Gastroesophageal sphincter (tissue), 4 donors: ENCODE results near the gene RIPK3. TPM values are rescaled to one million over a fixed set of nuclear protein-coding genes. Genes with fewer than 3 reads are reported as not detected.

Experiments used
- ATAC-seq: fragments of 150-250 bp; one replicate; pipeline ENCODE4 v1.9.1; 2016; ENCODE audit warnings: mild to moderate bottlenecking, moderate library complexity
- H3K27ac ChIP-seq, 4 donors: fragments of 200-600 bp; sonication (generic) in 3 of 4; 1 replicate in 3 of 4; 2 replicates in 1 of 4; pipeline ENCODE4 v1.5.1; 2016 to 2019
- H3K27me3 ChIP-seq: fragments of 200-600 bp; sonication (generic); one replicate; pipeline ENCODE4 v1.5.1; 2019
- H3K36me3 ChIP-seq, 2 donors: fragments of 200-600 bp; sonication (generic); one replicate each; pipeline ENCODE4 v1.5.1; 2019; ENCODE audit warnings: control low read depth in 1 of 2
- H3K4me1 ChIP-seq, 3 donors: fragments of 200-600 bp; sonication (generic); 1 replicate in 2 of 3; 2 replicates in 1 of 3; pipeline ENCODE4 v1.5.1; 2016 to 2019; ENCODE audit warnings: control low read depth in 2 of 3
- H3K4me3 ChIP-seq, 2 donors: fragments of 200-600 bp; sonication (generic); one replicate each; pipeline ENCODE4 v1.5.1; 2019; ENCODE audit warnings: mild to moderate bottlenecking in 1 of 2, moderate library complexity in 1 of 2
- H3K9me3 ChIP-seq, 3 donors: fragments of 200-600 bp; sonication (generic); one replicate each; pipeline ENCODE4 v1.5.1; 2017 to 2019; ENCODE audit warnings: control low read depth in 2 of 3
- CTCF ChIP-seq, 4 experiments: fragments of 200-600 bp in 2 of 4; fragments of 450-650 bp in 2 of 4; sonication (generic) in 1 of 4; IDR thresholded peaks; one replicate each; pipeline ENCODE4 v1.5.1; 2017 to 2019; ENCODE audit warnings: antibody characterized with exemption in 4 of 4, mild to moderate bottlenecking in 2 of 4, moderate library complexity in 2 of 4
- EP300 ChIP-seq: sonication (generic); formaldehyde crosslinking; IDR thresholded peaks from one replicate; pipeline ENCODE4 v1.6.1; 2017; ENCODE audit warnings: antibody characterized with exemption, mild to moderate bottlenecking
- POLR2A ChIP-seq, 2 donors: fragments of 450-650 bp; IDR thresholded peaks; one replicate each; pipeline ENCODE4 v1.6.1; 2017; ENCODE audit warnings: antibody characterized with exemption in 2 of 2, mild to moderate bottlenecking in 2 of 2, moderate library complexity in 1 of 2
- POLR2AphosphoS5 ChIP-seq: sonication (generic); formaldehyde crosslinking; IDR thresholded peaks from one replicate; pipeline ENCODE4 v1.6.1; 2017; ENCODE audit warnings: antibody characterized with exemption
- WGBS, 2 donors: methylation state at CpG; one replicate each; pipeline ENCODE4 v1.1.5; 2018; ENCODE audit warnings: low coverage in 1 of 2; 5-methylcytosine and 5-hydroxymethylcytosine counted together
- total RNA-seq, 4 donors: library from RNA; depleted of rRNA; stranded (reverse); fragments of >200 nt; gene quantifications; one replicate each; pipeline ENCODE4 v1.1.0, GENCODE V29; 2016

Gene RIPK3
- total RNA-seq, 4 donors from 2014 or later, result 3.1 to 8.9 (median 3.9) TPM

- Histone ChIP-seq H3K27ac (peak overlapping the region in 3 of 4 donors; percentile 76 to 83 (median 82)), H3K9me3 (no peaks in the 10 kb centered on the region), H3K4me1 (peaks cover 4 to 51% (median 10%) of the 10 kb centered on the region in 3 donors), H3K36me3 (peaks cover 0 to 49% of the 10 kb centered on the region in 2 donors), H3K27me3 (no peaks in the 10 kb centered on the region), H3K4me3 (peak overlapping the region; percentile 69 to 81)
- ATAC-seq, result peak; percentile 14
- TF ChIP-seq CTCF (IDR thresholded peaks at IDR 0.05), result no peak
- no peak for TF ChIP-seq POLR2A (IDR thresholded peaks at IDR 0.05)
- no peak for TF ChIP-seq POLR2AphosphoS5
- no peak for TF ChIP-seq EP300
- WGBS, 2 donors, result 23% methylated on average over 2 of the region's 7 CpGs; no CpG with 5 or more reads in 1 of the 2 donors
These were observed 40.9 kb downstream of the RIPK3 start for GRCh38 chr14:24298892-24299254.

DNA sequence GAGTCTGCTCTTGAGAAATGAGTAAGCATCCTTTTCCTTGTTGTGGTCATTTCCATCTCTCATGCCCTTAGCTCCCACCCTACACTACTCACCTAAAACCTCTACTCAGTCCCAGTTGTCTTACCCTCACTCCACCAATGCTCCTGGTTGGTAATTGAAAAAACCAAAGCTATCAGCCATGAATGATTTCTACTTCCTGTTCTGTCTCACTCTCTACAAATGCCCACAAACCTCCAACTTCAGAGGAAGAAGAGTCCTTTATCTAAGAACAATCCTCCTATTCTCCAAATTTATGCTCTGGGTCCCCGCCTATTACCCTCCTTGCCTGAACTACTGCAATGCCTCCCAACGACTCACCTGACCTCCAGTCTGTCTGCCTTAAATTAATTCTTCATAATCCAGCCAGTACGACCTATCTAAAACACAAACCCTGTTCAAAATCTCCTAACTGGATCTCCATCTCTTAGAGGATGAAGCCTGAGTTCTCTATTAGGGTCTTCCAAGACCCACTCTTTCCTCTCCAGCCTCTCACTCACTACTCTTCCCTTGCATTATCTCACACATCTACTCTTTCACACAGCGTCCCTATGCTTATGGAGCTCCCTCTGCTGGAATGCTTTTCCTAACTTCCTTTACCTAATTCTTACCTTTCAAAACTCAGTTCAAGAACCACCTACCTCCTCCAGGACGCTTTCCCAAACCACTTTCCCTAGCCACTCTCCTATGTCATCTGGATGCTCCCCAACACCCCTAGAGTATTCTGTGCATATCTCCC is 42.4 kb downstream of the RIPK3 start:
- Histone ChIP-seq H3K4me1 (peaks cover 4 to 51% (median 10%) of the 10 kb centered on the region in 3 donors), H3K36me3 (peaks cover 0 to 43% of the 10 kb centered on the region in 2 donors), H3K27ac (peak overlapping the region in 1 of 4 donors; percentile 13), H3K27me3 (no peaks in the 10 kb centered on the region), H3K4me3 (no peak overlapping the region), H3K9me3 (no peaks in the 10 kb centered on the region)
- no peak for ATAC-seq
- TF ChIP-seq CTCF (IDR thresholded peaks at IDR 0.05) (peak in 1 of 4 experiments; percentile 17), POLR2AphosphoS5 (no peak)
- WGBS, 2 donors, result 41 to 51% methylated on average over 5 of the region's 5 CpGs

DNA sequence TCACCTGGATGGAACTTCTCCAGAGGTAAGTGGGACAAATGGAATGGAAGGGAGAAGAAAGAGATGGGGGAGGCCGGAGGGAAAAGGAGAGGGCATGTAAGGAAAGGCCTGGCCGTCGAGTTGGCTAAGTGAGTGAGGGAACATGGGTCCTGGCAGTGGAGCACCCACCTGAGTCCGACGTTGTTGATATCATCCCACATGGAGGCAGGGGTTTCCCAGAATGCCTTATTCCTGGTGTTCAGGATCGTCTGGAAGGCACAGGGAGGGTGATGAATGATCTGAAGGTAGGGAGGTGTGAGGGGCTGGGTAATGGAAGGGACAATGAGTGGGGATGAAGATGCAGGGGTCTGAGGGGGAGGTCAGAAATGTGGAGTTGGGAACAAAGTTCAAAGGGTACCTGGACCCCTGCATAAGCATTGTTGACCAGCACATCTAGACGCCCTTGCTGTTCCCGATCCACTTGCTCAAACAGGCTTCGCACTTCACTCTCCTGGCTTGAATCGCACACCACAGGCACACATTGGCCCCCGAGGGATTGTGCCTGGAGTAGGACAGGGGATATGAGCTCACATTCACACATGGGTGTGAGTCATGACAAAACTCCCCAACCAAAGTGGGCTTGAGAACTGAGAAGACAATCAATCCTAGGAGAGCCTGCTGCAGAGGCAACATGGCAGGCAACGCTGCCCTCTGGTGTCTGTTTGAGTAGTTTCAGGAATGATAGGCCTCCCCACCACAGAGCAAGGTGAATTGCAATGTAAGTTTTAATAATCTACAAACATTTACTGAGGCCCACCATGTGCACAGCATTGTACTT is 43.2 kb downstream of the RIPK3 start:
- Histone ChIP-seq H3K4me3 (no peak overlapping the region), H3K27me3 (no peaks in the 10 kb centered on the region), H3K9me3 (no peaks in the 10 kb centered on the region), H3K27ac (peak overlapping the region in 1 of 4 donors; percentile 13), H3K4me1 (peaks cover 4 to 45% (median 10%) of the 10 kb centered on the region in 3 donors), H3K36me3 (peaks cover 0 to 43% of the 10 kb centered on the region in 2 donors)
- ATAC-seq, result peak; percentile 56
- TF ChIP-seq EP300 (no peak), CTCF (IDR thresholded peaks at IDR 0.05) (peak; percentile 29 to 68 (median 56))
- 53 to 57% methylated on average over 6 to 9 of the region's 12 CpGs for WGBS, 2 donors

DNA sequence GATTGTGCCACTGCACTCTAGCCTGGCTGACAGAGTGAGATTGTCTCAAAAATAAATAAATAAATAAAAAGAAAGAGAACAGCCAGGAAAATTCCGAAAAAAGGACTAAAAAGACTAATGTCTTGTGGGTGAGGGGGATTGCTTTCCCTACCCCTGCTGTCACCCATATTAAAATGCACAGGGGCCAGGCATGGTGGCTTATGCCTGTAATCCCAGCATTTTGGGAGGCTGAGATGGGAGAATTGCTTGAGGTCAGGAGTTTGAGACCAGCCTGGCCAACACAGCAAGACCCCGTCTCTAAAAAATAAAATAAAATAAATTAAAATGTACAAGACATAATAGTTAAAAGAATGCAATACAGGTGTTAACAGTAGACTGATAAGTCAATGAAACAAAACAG is 46.3 kb downstream of the RIPK3 start:
- WGBS, 2 donors, result 86% methylated on average over 2 of the region's 2 CpGs; no CpG with 5 or more reads in 1 of the 2 donors
- Histone ChIP-seq H3K27ac (no peak overlapping the region), H3K4me3 (no peak overlapping the region), H3K9me3 (no peaks in the 10 kb centered on the region), H3K36me3 (peaks cover 0 to 64% of the 10 kb centered on the region in 2 donors), H3K27me3 (no peaks in the 10 kb centered on the region), H3K4me1 (peaks cover 0 to 21% (median 0%) of the 10 kb centered on the region in 3 donors)
- ATAC-seq, result no peak
- TF ChIP-seq POLR2A (IDR thresholded peaks at IDR 0.05) (no peak), POLR2AphosphoS5 (no peak), EP300 (no peak), CTCF (IDR thresholded peaks at IDR 0.05) (no peak)
